K562 (cell line): ENCODE results near the gene MYB. TPM values are rescaled to one million over a fixed set of nuclear protein-coding genes. Genes with fewer than 3 reads are reported as not detected.
A peak's percentile ranks its signal among the peaks of the same experiment; 100 is the strongest.

Experiments used
- CBFA2T2 ChIP-seq: fragments of 450-650 bp; conservative IDR thresholded peaks from 2 replicates; pipeline ENCODE4 v1.6.1; 2017; ENCODE audit warnings: mild to moderate bottlenecking
- CHCHD3 ChIP-seq: fragments of 250-450 bp; sonication (Bioruptor Pico); IDR thresholded peaks from 2 replicates; pipeline ENCODE4 v2.1.2; 2022; ENCODE audit warnings: mild to moderate bottlenecking
- CREB3L1 ChIP-seq: fragments of 450-650 bp; IDR thresholded peaks from 2 replicates; pipeline ENCODE4 v1.6.1; 2014; ENCODE audit warnings: low read depth, mild to moderate bottlenecking, moderate library complexity, borderline replicate concordance
- FUS ChIP-seq: fragments of 200-400 bp; formaldehyde crosslinking; optimal IDR thresholded peaks from 2 replicates; pipeline ENCODE3; 2017; ENCODE audit warnings: low read depth, low read length
- HDAC3 ChIP-seq: fragments of 450-650 bp; IDR thresholded peaks from 2 replicates; pipeline ENCODE4 v1.6.1; 2018; ENCODE audit warnings: borderline replicate concordance, mild to moderate bottlenecking, moderate library complexity; ENCODE audit not compliant: partially characterized antibody
- MEF2A ChIP-seq: IDR thresholded peaks from 2 replicates; pipeline ENCODE4 v1.6.1; 2011; ENCODE audit warnings: low read depth, mild to moderate bottlenecking, low read length, moderate library complexity; ENCODE audit not compliant: control insufficient read depth
- NRF1 ChIP-seq, 2 experiments: fragments of 450-650 bp; IDR thresholded peaks in 1 of 2; conservative IDR thresholded peaks in 1 of 2; 2 replicates each; pipeline ENCODE4 v1.6.1; 2014; ENCODE audit warnings: mild to moderate bottlenecking in 2 of 2
- PURB ChIP-seq: sonication (generic); formaldehyde crosslinking; IDR thresholded peaks from 2 replicates; pipeline ENCODE4 v1.9.0; 2021; ENCODE audit warnings: low read depth, mild to moderate bottlenecking, missing genetic modification reagents
- U2AF1 ChIP-seq: fragments of 200-400 bp; formaldehyde crosslinking; optimal IDR thresholded peaks from 2 replicates; pipeline ENCODE3; 2017; ENCODE audit warnings: mild to moderate bottlenecking, low read depth, low read length, moderate library complexity
- ZNF143 ChIP-seq: sonication (generic); formaldehyde crosslinking; IDR thresholded peaks from 2 replicates; pipeline ENCODE4 v1.9.0; 2022; ENCODE audit warnings: mild to moderate bottlenecking, missing genetic modification reagents
- ZNF197 ChIP-seq: fragments of 200-800 bp; sonication (Bioruptor generic); IDR thresholded peaks from 2 replicates; pipeline ENCODE4 v1.6.1; 2016; ENCODE audit warnings: low read depth, missing genetic modification characterization, missing compliant biosample characterization
- ZNF512 ChIP-seq: IDR thresholded peaks from 2 replicates; pipeline ENCODE4 v1.6.1; 2016; ENCODE audit warnings: missing genetic modification characterization, missing compliant biosample characterization
- ZNF668 ChIP-seq: fragments of 250-450 bp; sonication (Bioruptor Pico); IDR thresholded peaks from 2 replicates; pipeline ENCODE4 v1.8.0; 2022; ENCODE audit warnings: mild to moderate bottlenecking, inconsistent platforms
- ZNF695 ChIP-seq: fragments of 450-650 bp; formaldehyde crosslinking; IDR thresholded peaks from 2 replicates; pipeline ENCODE4 v1.4.0; 2020; ENCODE audit warnings: mild to moderate bottlenecking, moderate library complexity
- polyA plus RNA-seq, 8 experiments: library from polyadenylated mRNA; depleted of rRNA in 4 of 8; stranded (reverse) in 5 of 8; unstranded in 3 of 8; fragments of >200 nt; fragmentation: Nextera tagmentation in 2 of 8; fragmentation: Illumina TruSeq in 1 of 8; extraction: Ambion mirVana in 2 of 8; extraction: Trizol in 1 of 8; gene quantifications; 2 replicates each; pipeline versions ENCODE4 v1.2.1 to v1.2.3, GENCODE V29; 2011 to 2014; ENCODE audit warnings: inconsistent platforms in 1 of 8, missing spikeins in 1 of 8
- total RNA-seq, 7 experiments: library from RNA; depleted of rRNA in 6 of 7; stranded (reverse); fragments of >200 nt in 6 of 7; fragmentation: Illumina TruSeq in 2 of 7; extraction: Trizol in 2 of 7; gene quantifications; 2 replicates each; pipeline versions ENCODE4 v1.2.1 to v1.2.3, GENCODE V29; 2011 to 2021; ENCODE audit warnings: low replicate concordance in 1 of 7
- TF ChIP-seq, protein P1 (sequence below): sonication (generic); formaldehyde crosslinking; IDR thresholded peaks from 2 replicates; pipeline ENCODE4 v1.8.0; 2023; ENCODE audit warnings: missing genetic modification reagents, mild to moderate bottlenecking, borderline replicate concordance
- TF ChIP-seq, protein P2 (sequence below), 2 experiments: fragments of 200-800 bp in 1 of 2; sonication (Bioruptor generic) in 1 of 2; sonication (generic) in 1 of 2; formaldehyde crosslinking in 1 of 2; IDR thresholded peaks in 1 of 2; conservative IDR thresholded peaks in 1 of 2; 2 replicates each; pipeline versions ENCODE4 v1.5.0 to v1.6.1; 2016 to 2020; ENCODE audit warnings: missing compliant biosample characterization in 1 of 2, missing genetic modification characterization in 1 of 2, missing genetic modification reagents in 1 of 2

MYB gene
- total and polyA plus RNA-seq, 9 of the 15 experiments (the other 6 are each of a cell fraction or from before 2014, with no cell fraction given) = 35.8 to 218 (median 140) TPM

DNA sequence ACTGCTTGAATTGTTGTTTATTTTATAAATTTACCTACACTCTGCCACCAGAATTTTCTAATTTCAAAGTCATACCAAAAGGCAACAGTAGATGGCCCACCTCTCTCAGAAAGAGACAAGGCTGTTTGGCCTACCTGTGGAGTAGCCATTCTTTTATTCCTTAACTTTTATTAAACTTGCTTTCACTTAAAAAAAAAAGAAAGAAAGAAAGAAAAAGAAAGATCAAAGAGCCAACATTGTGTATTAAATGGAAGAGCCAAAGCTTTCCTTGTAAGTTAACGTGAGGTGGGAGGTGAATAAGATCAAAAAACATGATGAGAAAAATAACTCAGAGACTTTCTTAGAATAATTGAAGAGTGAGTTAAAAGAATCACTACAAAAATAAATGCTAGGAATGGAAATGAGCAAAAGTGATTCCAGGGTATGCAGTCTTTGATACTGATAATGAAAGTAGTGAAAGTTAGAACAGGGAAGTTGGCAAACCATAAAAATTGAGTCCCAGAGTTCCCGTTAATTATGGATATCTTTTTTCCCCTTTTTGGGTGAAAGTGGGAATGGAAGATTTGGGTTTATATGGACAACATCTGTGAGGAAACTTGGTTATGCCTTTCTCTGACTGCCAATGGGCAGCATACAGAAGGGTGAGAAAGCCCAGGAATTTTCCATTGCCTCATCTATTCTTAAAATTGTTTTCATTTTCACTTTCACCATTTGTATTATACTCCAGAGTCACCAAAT, 35.9 kb upstream of the MYB start (continued):
- TF ChIP-seq CBFA2T2 = no peak
- no peak for TF ChIP-seq ZNF668 (CRISPR knock-in tag)
- TF ChIP-seq ZNF695 = no peak
- no peak for TF ChIP-seq HDAC3
- no peak for TF ChIP-seq CHCHD3 (CRISPR knock-in tag)
- TF ChIP-seq CREB3L1 = no peak
- no peak for TF ChIP-seq PURB
- no peak for TF ChIP-seq ZNF143
- TF ChIP-seq ZNF512 (tag) = peak; percentile 38; the same call in 1 of the 2 replicates
- TF ChIP-seq ZNF197 (CRISPR knock-in tag) = 0 out of 2 replicates have a peak, but pooled peaks have one; percentile 68
- TF ChIP-seq U2AF1 = no peak
- TF ChIP-seq MEF2A = no peak
- no peak; a peak in 1 of 4 replicates for TF ChIP-seq NRF1 (conservative IDR thresholded peaks at IDR 0.05 in 1 of 2, IDR thresholded peaks at IDR 0.05 in 1 of 2)
- TF ChIP-seq FUS = no peak
- TF ChIP-seq, protein P1, sequence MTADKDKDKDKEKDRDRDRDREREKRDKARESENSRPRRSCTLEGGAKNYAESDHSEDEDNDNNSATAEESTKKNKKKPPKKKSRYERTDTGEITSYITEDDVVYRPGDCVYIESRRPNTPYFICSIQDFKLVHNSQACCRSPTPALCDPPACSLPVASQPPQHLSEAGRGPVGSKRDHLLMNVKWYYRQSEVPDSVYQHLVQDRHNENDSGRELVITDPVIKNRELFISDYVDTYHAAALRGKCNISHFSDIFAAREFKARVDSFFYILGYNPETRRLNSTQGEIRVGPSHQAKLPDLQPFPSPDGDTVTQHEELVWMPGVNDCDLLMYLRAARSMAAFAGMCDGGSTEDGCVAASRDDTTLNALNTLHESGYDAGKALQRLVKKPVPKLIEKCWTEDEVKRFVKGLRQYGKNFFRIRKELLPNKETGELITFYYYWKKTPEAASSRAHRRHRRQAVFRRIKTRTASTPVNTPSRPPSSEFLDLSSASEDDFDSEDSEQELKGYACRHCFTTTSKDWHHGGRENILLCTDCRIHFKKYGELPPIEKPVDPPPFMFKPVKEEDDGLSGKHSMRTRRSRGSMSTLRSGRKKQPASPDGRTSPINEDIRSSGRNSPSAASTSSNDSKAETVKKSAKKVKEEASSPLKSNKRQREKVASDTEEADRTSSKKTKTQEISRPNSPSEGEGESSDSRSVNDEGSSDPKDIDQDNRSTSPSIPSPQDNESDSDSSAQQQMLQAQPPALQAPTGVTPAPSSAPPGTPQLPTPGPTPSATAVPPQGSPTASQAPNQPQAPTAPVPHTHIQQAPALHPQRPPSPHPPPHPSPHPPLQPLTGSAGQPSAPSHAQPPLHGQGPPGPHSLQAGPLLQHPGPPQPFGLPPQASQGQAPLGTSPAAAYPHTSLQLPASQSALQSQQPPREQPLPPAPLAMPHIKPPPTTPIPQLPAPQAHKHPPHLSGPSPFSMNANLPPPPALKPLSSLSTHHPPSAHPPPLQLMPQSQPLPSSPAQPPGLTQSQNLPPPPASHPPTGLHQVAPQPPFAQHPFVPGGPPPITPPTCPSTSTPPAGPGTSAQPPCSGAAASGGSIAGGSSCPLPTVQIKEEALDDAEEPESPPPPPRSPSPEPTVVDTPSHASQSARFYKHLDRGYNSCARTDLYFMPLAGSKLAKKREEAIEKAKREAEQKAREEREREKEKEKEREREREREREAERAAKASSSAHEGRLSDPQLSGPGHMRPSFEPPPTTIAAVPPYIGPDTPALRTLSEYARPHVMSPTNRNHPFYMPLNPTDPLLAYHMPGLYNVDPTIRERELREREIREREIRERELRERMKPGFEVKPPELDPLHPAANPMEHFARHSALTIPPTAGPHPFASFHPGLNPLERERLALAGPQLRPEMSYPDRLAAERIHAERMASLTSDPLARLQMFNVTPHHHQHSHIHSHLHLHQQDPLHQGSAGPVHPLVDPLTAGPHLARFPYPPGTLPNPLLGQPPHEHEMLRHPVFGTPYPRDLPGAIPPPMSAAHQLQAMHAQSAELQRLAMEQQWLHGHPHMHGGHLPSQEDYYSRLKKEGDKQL (CRISPR knock-in tag) = no peak
- TF ChIP-seq, protein P2, sequence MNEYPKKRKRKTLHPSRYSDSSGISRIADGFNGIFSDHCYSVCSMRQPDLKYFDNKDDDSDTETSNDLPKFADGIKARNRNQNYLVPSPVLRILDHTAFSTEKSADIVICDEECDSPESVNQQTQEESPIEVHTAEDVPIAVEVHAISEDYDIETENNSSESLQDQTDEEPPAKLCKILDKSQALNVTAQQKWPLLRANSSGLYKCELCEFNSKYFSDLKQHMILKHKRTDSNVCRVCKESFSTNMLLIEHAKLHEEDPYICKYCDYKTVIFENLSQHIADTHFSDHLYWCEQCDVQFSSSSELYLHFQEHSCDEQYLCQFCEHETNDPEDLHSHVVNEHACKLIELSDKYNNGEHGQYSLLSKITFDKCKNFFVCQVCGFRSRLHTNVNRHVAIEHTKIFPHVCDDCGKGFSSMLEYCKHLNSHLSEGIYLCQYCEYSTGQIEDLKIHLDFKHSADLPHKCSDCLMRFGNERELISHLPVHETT (CRISPR knock-in tag; conservative IDR thresholded peaks at IDR 0.05 in 1 of 2, IDR thresholded peaks at IDR 0.05 in 1 of 2) = 0 out of 4 replicates have a peak, but pooled peaks of 1 of the 2 experiments have one; percentile 9
